HCT116 (cell line): ENCODE results near the gene PCDH9. TPM values are rescaled to one million over a fixed set of nuclear protein-coding genes. Genes with fewer than 3 reads are reported as not detected.
"Not testable (repeated sequence)": the region's sequence is repeated elsewhere in the genome, so short reads cannot be mapped to it uniquely, and the experiment has no call there.

ENCODE experiments used
- ATAC-seq: fragments of 200-7000 bp; cut with Tn5 transposase; 2 replicates; pipeline ENCODE4 v1.9.1; 2020; ENCODE audit warnings: mild to moderate bottlenecking, moderate library complexity
- BruUV-seq: library from RNA; stranded (reverse); fragments of 400-500 nt; replicated peaks from 2 replicates; lab custom pipeline; 2021; lab: Mats Ljungman, UMichigan
- CTCF ChIA-PET: fragments of 300-600 bp; sonication (Branson Sonifier 250); formaldehyde crosslinking; loops from one replicate; lab custom pipeline; 2021; ENCODE audit warnings: antibody characterized with exemption; lab: Charles Lee
- POLR2A ChIA-PET: fragments of 300-600, 350-600 bp; sonication (Branson Sonifier 250); formaldehyde crosslinking; loops from one replicate; lab custom pipeline; 2021; ENCODE audit warnings: antibody characterized with exemption; lab: Charles Lee
- RAD21 ChIA-PET, 2 experiments: fragments of 300-600 bp; sonication (Branson Sonifier 250); formaldehyde crosslinking; loops; one replicate each; lab custom pipeline; 2023; ENCODE audit warnings: low total read pairs in 2 of 2; ENCODE audit not compliant: uncharacterized antibody in 2 of 2, unreplicated experiment in 2 of 2, low non-redundant PET in 1 of 2; lab: Charles Lee
- DNase-seq: peaks from one replicate; pipeline ENCODE4 v3.0.0-alpha.2; 2010; ENCODE audit warnings: low read depth, low spot score
- H2AFZ ChIP-seq: fragments of 200-600 bp; shearing (Covaris generic), sonication (generic); 2 replicates; pipeline ENCODE4 v1.6.1; 2017; ENCODE audit warnings: low read depth, mixed run types, mixed read lengths, antibody characterized with exemption, low read length; ENCODE audit not compliant: poor library complexity, severe bottlenecking
- H3K27ac ChIP-seq: 2 replicates; pipeline ENCODE4 v1.5.1; 2012; ENCODE audit warnings: low read depth, low read length
- H3K27me3 ChIP-seq: fragments of 200-600 bp; sonication (generic); 2 replicates; pipeline ENCODE4 v1.6.1; 2016; ENCODE audit warnings: mixed run types, low read length, mixed read lengths; ENCODE audit not compliant: insufficient read depth
- H3K36me3 ChIP-seq, 2 experiments: fragments of 200-500 bp in 1 of 2; fragments of 200-600 bp in 1 of 2; sonication (Bioruptor generic) in 1 of 2; sonication (generic) in 1 of 2; 2 replicates each; pipeline versions ENCODE4 v1.5.1 to v1.6.1; 2014 to 2016; ENCODE audit warnings: low read length in 2 of 2, inconsistent platforms in 1 of 2, mixed read lengths in 1 of 2, mixed run types in 1 of 2; ENCODE audit not compliant: insufficient read depth in 2 of 2, control insufficient read depth in 1 of 2
- H3K4me1 ChIP-seq, 2 experiments: fragments of 200-600 bp in 1 of 2; sonication (generic) in 1 of 2; 2 replicates each; pipeline versions ENCODE4 v1.5.1 to v1.6.1; 2012 to 2017; ENCODE audit warnings: low read length in 2 of 2, inconsistent platforms in 1 of 2, mild to moderate bottlenecking in 1 of 2, mixed read lengths in 1 of 2, mixed run types in 1 of 2, moderate library complexity in 1 of 2; ENCODE audit not compliant: insufficient read depth in 2 of 2, control insufficient read depth in 1 of 2
- H3K4me2 ChIP-seq: fragments of 200-600 bp; sonication (generic); 2 replicates; pipeline ENCODE4 v1.6.1; 2017; ENCODE audit warnings: mixed run types, low read length, mixed read lengths
- H3K4me3 ChIP-seq, 2 experiments: fragments of 200-600 bp in 1 of 2; sonication (generic) in 1 of 2; replicated peaks in 1 of 2; 2 replicates each; pipeline ENCODE4 v1.5.1; 2011 to 2016; ENCODE audit warnings: low read length in 2 of 2, control low read depth in 1 of 2, low read depth in 1 of 2, mild to moderate bottlenecking in 1 of 2, mixed read lengths in 1 of 2, mixed run types in 1 of 2
- H3K79me2 ChIP-seq: fragments of 200-600 bp; sonication (generic); 2 replicates; pipeline ENCODE4 v1.6.1; 2017; ENCODE audit warnings: mild to moderate bottlenecking, mixed run types, low read length, moderate library complexity, mixed read lengths; ENCODE audit not compliant: insufficient read depth
- H3K9ac ChIP-seq: fragments of 200-600 bp; sonication (generic); 2 replicates; pipeline ENCODE4 v1.6.1; 2016; ENCODE audit warnings: low read length, mixed read lengths
- H3K9me2 ChIP-seq: fragments of 200-600 bp; sonication (generic), shearing (Covaris generic); 2 replicates; pipeline ENCODE4 v1.6.1; 2017; ENCODE audit warnings: mixed run types, mild to moderate bottlenecking, moderate library complexity; ENCODE audit not compliant: insufficient read depth
- H3K9me3 ChIP-seq, 2 experiments: fragments of 200-500 bp in 1 of 2; fragments of 200-600 bp in 1 of 2; sonication (Bioruptor generic) in 1 of 2; sonication (generic) in 1 of 2; 2 replicates each; pipeline ENCODE4 v1.6.1; 2014 to 2017; ENCODE audit warnings: low read length in 2 of 2, mixed read lengths in 2 of 2, inconsistent platforms in 1 of 2, low read depth in 1 of 2, mild to moderate bottlenecking in 1 of 2, mixed run types in 1 of 2, moderate library complexity in 1 of 2; ENCODE audit not compliant: control insufficient read depth in 1 of 2, insufficient read depth in 1 of 2
- H4K20me1 ChIP-seq: fragments of 200-600 bp; sonication (generic), shearing (Covaris generic); 2 replicates; pipeline ENCODE4 v1.6.1; 2017; ENCODE audit warnings: mixed run types, mild to moderate bottlenecking, moderate library complexity; ENCODE audit not compliant: insufficient read depth
- CBX3 ChIP-seq: IDR thresholded peaks from 2 replicates; pipeline ENCODE4 v1.6.1; 2012; ENCODE audit warnings: low read depth
- EGR1 ChIP-seq: IDR thresholded peaks from 2 replicates; pipeline ENCODE4 v1.6.1; 2012; ENCODE audit warnings: low read depth
- FOSL1 ChIP-seq: IDR thresholded peaks from 2 replicates; pipeline ENCODE4 v1.6.1; 2012; ENCODE audit warnings: low read depth
- JUND ChIP-seq: IDR thresholded peaks from 2 replicates; pipeline ENCODE4 v1.6.1; 2012
- MAX ChIP-seq: IDR thresholded peaks from 2 replicates; pipeline ENCODE4 v1.6.1; 2012
- POLR2A ChIP-seq: IDR thresholded peaks from 2 replicates; pipeline ENCODE4 v1.7.0; 2011; ENCODE audit warnings: borderline replicate concordance; ENCODE audit not compliant: insufficient read depth, insufficient read length; ENCODE audit errors: extremely low read depth
- POLR2AphosphoS5 ChIP-seq: IDR thresholded peaks from 2 replicates; pipeline ENCODE4 v1.6.1; 2011; ENCODE audit warnings: mild to moderate bottlenecking, low read depth, low read length, moderate library complexity
- YY1 ChIP-seq: IDR thresholded peaks from 2 replicates; pipeline ENCODE4 v1.6.1; 2011; ENCODE audit warnings: low read length, low read depth, moderate library complexity, mild to moderate bottlenecking; ENCODE audit not compliant: insufficient replicate concordance; ENCODE audit errors: extremely low read depth
- ZFX ChIP-seq: fragments of 450-650 bp; IDR thresholded peaks from 2 replicates; pipeline ENCODE4 v1.6.1; 2017
- intact Hi-C: fragments of 100-400 bp; cut with micrococcal nuclease; formaldehyde crosslinking; loops from 2 replicates; pipeline ENCODE4 v1.10.0; 2022
- total RNA-seq: library from RNA; stranded (reverse); gene quantifications from one replicate; pipeline ENCODE4 v1.2.1, GENCODE V29; 2021; ENCODE audit not compliant: unreplicated experiment
- TF ChIP-seq, protein P1 (sequence below): IDR thresholded peaks from 2 replicates; pipeline ENCODE4 v1.6.1; 2011; ENCODE audit warnings: mild to moderate bottlenecking, low read length, moderate library complexity; ENCODE audit not compliant: insufficient replicate concordance; ENCODE audit errors: extremely low read depth
- TF ChIP-seq, protein P2 (sequence below): IDR thresholded peaks from 2 replicates; pipeline ENCODE4 v1.6.1; 2012

Gene PCDH9
- total RNA-seq, 1 experiment from 2014 or later: 0.02 TPM

DNA sequence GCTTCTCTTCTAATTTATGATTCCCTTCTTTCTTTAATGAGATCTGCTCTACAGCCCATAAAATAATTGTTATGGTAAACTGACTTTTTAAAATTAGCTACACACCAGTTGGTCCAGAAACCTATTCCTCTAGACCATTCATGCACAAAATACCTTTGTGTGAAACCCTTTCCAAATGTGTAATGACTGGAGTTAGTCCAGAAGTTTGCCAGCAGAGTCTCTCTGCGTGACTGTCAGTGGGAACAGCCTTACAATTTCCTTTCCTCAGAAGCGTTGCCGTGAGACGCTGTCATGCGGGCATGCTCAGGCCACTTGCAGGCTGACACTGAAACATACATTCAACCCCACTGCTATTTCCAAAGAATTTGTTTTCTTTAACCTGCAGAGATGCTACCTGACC is 965.2 kb downstream of the PCDH9 start:
- DNase-seq: no peak
- H3K4me2 ChIP-seq: no peak overlapping the region
- no peaks in the 10 kb centered on the region for H3K9me3 ChIP-seq
- ChIA-PET CTCF (no interaction called here), POLR2A (no interaction called here), RAD21 (no interaction called here)
- no peaks in the 10 kb centered on the region for H3K36me3 ChIP-seq
- H4K20me1 ChIP-seq: no peaks in the 10 kb centered on the region
- no peaks in the 10 kb centered on the region for H3K79me2 ChIP-seq
- H3K4me3 ChIP-seq: no peak overlapping the region
- no peak for ATAC-seq
- no peaks in the 10 kb centered on the region for H3K9me2 ChIP-seq
- intact Hi-C loops: no loop called here
- no peaks in the 10 kb centered on the region for H3K27me3 ChIP-seq
- no peaks in the 10 kb centered on the region for H3K4me1 ChIP-seq
- H3K9ac ChIP-seq: no peak overlapping the region
- TF ChIP-seq JUND: no peak
- TF ChIP-seq, protein P1, sequence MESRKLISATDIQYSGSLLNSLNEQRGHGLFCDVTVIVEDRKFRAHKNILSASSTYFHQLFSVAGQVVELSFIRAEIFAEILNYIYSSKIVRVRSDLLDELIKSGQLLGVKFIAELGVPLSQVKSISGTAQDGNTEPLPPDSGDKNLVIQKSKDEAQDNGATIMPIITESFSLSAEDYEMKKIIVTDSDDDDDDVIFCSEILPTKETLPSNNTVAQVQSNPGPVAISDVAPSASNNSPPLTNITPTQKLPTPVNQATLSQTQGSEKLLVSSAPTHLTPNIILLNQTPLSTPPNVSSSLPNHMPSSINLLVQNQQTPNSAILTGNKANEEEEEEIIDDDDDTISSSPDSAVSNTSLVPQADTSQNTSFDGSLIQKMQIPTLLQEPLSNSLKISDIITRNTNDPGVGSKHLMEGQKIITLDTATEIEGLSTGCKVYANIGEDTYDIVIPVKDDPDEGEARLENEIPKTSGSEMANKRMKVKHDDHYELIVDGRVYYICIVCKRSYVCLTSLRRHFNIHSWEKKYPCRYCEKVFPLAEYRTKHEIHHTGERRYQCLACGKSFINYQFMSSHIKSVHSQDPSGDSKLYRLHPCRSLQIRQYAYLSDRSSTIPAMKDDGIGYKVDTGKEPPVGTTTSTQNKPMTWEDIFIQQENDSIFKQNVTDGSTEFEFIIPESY: no peak
- no peak for TF ChIP-seq YY1
- no peak for TF ChIP-seq ZFX
- TF ChIP-seq POLR2AphosphoS5: no peak
- TF ChIP-seq FOSL1: no peak
- no peak overlapping the region for H3K27ac ChIP-seq
- no TSS peak for BruUV-seq
- H2AFZ ChIP-seq: no peak overlapping the region

GRCh38 chr13:66262330-66262729 is 967.8 kb downstream of the PCDH9 start:
- ATAC-seq (no peak), DNase-seq (no peak)
- no peak for TF ChIP-seq JUND
- TF ChIP-seq, protein P1: no peak
- TF ChIP-seq, protein P2, sequence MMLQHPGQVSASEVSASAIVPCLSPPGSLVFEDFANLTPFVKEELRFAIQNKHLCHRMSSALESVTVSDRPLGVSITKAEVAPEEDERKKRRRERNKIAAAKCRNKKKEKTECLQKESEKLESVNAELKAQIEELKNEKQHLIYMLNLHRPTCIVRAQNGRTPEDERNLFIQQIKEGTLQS: no peak
- no peak for TF ChIP-seq MAX
- TF ChIP-seq EGR1: no peak
- TF ChIP-seq POLR2A: no peak
- TF ChIP-seq CBX3: no peak
- no peak overlapping the region for H2AFZ ChIP-seq
- no peaks in the 10 kb centered on the region for H3K36me3 ChIP-seq
- H3K27me3 ChIP-seq: no peaks in the 10 kb centered on the region
- H3K9me3 ChIP-seq: no peaks in the 10 kb centered on the region
- H3K4me3 ChIP-seq: no peak overlapping the region
- ChIA-PET POLR2A (no interaction called here), CTCF (no interaction called here), RAD21 (no interaction called here)
- no peak overlapping the region for H3K9ac ChIP-seq
- no peak overlapping the region for H3K4me2 ChIP-seq
- no peaks in the 10 kb centered on the region for H3K4me1 ChIP-seq
- no TSS peak for BruUV-seq
- no peaks in the 10 kb centered on the region for H3K9me2 ChIP-seq
- no peaks in the 10 kb centered on the region for H4K20me1 ChIP-seq
- intact Hi-C loops: no loop called here
- no peaks in the 10 kb centered on the region for H3K79me2 ChIP-seq
- H3K27ac ChIP-seq: no peak overlapping the region

GRCh38 chr13:66259426-66259825 is 970.7 kb downstream of the PCDH9 start:
- H3K27me3 ChIP-seq, H3K9me2 ChIP-seq, H3K4me2 ChIP-seq, H3K27ac ChIP-seq, H3K36me3 ChIP-seq, H3K9ac ChIP-seq, H3K79me2 ChIP-seq, H3K9me3 ChIP-seq, H4K20me1 ChIP-seq, POLR2A ChIA-PET, DNase-seq, ATAC-seq, RAD21 ChIA-PET, BruUV-seq, H2AFZ ChIP-seq, CTCF ChIA-PET, H3K4me1 ChIP-seq, intact Hi-C loops, H3K4me3 ChIP-seq: not testable (repeated sequence)
